GM12865 (cell line): Measurements from ENCODE around the gene ATN1.

ENCODE experiments used
- DNase-seq: peaks from one replicate; pipeline ENCODE4 v3.0.0; 2010; ENCODE audit warnings: low read depth
- H3K4me3 ChIP-seq: 2 replicates; pipeline ENCODE4 v1.5.1; 2011; ENCODE audit warnings: mild to moderate bottlenecking, low read depth, low read length, control low read depth
- CTCF ChIP-seq: IDR thresholded peaks from 2 replicates; pipeline ENCODE4 v1.5.1; 2011; ENCODE audit warnings: low read length, control low read depth, low read depth, inconsistent platforms; ENCODE audit not compliant: insufficient read depth; ENCODE audit errors: missing control alignments

The ATN1 gene

GRCh38 chr12:6954316-6955107 lies 26.8 kb downstream of the ATN1 start:
- peak; percentile 50 for DNase-seq
- no peak for TF ChIP-seq CTCF
- H3K4me3 ChIP-seq: peak overlapping the region; percentile 76

- no peak for TF ChIP-seq CTCF
- DNase-seq: peak; percentile 42
- H3K4me3 ChIP-seq: peak overlapping the region; percentile 76
These were observed 27.6 kb downstream of the ATN1 start for GRCh38 chr12:6955108-6956020.

GRCh38 chr12:6956021-6956727 lies 28.4 kb downstream of the ATN1 start:
- peak; percentile 78 for DNase-seq
- no peak for TF ChIP-seq CTCF
- peak overlapping the region; percentile 76 for H3K4me3 ChIP-seq

GRCh38 chr12:6957151-6957701 lies 29.5 kb downstream of the ATN1 start:
- DNase-seq: peak; percentile 64
- peak overlapping the region; percentile 76 for H3K4me3 ChIP-seq
- no peak for TF ChIP-seq CTCF

GRCh38 chr12:6957741-6958608 lies 30.2 kb downstream of the ATN1 start:
- peak overlapping the region; percentile 76 for H3K4me3 ChIP-seq
- peak; percentile 53 for DNase-seq
- no peak for TF ChIP-seq CTCF

- no peak for DNase-seq
- TF ChIP-seq CTCF: no peak
- peak overlapping the region; percentile 76 for H3K4me3 ChIP-seq
These were observed 30.9 kb downstream of the ATN1 start for GRCh38 chr12:6958609-6959057.
